Activated T-cell treated with anti-CD3 and anti-CD28 coated beads for 48 hours (primary cell): ENCODE results near the gene IGSF8.
A peak's percentile ranks its signal among the peaks of the same experiment; 100 is the strongest.
"Not testable (repeated sequence)": the region's sequence is repeated elsewhere in the genome, so short reads cannot be mapped to it uniquely, and the experiment has no call there.

Experiments used
- DNase-seq: peaks from one replicate; pipeline ENCODE4 v3.0.0-alpha.2; 2020; ENCODE audit warnings: low read depth

Gene IGSF8

DNA sequence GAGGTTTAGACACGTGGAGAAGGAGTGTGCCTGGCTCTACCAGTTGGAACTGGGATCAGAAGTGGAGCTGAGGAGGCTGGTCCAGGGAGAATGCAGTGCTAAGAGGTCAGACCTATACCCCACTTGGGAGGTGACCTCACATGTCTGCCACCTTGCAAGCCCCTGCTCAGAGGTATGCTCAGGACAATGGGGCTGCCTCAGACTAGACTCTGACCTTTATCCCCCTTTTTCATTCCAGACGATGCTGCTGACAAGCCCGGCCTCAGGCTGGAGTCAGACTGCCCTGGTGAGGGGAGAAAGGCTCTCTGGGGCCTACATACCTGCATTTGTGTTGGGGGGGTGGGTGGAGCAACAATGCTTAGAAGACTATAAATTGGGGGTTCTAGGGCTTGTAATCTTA lies 33.7 kb downstream of the IGSF8 start:
- no peak for DNase-seq

- no peak for DNase-seq
These were observed 34.3 kb downstream of the IGSF8 start for GRCh38 chr1:160064164-160064563.

- no peak for DNase-seq
These were observed 35.2 kb downstream of the IGSF8 start for GRCh38 chr1:160063176-160063575.

- DNase-seq, result no peak
These were observed 36.2 kb downstream of the IGSF8 start for GRCh38 chr1:160062230-160062532.

GRCh38 chr1:160061369-160062229 lies 36.8 kb downstream of the IGSF8 start:
- DNase-seq, result no peak

GRCh38 chr1:160058087-160058486 lies 40.3 kb downstream of the IGSF8 start:
- DNase-seq, result no peak

DNA sequence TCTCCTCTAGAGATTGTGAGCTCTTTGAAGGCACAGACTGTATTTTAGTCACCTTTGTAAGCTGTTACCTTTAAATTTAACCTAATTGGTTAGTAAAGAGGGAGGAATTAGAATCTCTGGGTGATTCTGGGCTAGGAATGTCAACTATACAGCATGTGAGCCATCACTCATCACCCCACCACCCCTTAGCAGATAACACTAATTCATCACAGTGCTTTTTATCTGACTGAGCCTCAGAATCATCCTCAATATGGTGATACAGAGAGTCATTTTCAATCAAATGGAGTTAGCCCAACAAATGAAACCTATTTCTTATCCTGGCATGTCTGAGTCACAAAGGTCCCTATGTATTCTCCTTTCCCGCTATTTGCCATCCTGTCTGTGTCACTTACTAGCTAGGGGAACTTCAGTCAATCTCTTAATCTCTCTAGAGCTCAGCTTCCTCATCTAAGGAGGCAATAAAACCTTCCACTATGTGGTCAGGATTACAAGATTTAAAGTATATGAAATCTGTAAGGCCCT lies 41.7 kb downstream of the IGSF8 start:
- no peak for DNase-seq

GRCh38 chr1:160053548-160054365 lies 44.7 kb downstream of the IGSF8 start:
- DNase-seq, result no peak

- no peak for DNase-seq
These were observed 45.5 kb downstream of the IGSF8 start for GRCh38 chr1:160052936-160053335.

- no peak for DNase-seq
These were observed 47.8 kb downstream of the IGSF8 start for GRCh38 chr1:160050619-160051018.

- not testable (repeated sequence) for DNase-seq
These were observed 48.2 kb downstream of the IGSF8 start for GRCh38 chr1:160050182-160050581.

DNA sequence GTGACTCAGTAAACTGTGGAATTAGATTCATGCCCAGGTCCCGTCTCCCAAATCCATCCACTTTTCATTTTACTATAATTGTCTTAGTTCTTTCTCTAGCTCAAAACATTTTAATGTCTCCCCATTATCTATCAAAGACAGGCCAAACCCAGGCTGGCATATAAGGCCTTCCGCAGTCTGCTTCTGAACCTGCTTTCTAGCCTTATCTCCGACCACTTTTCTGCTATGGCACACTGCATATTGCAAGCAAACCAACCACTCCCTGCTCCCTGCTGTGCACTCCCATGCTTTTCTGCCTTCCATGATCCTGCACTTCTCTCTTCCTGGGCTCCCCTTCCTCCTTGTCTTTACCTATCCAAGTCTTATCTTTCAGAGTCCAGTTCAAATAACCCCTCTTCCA lies 49.3 kb downstream of the IGSF8 start:
- no peak for DNase-seq

- no peak for DNase-seq
These were observed 50.1 kb downstream of the IGSF8 start for GRCh38 chr1:160048335-160048734.

DNA sequence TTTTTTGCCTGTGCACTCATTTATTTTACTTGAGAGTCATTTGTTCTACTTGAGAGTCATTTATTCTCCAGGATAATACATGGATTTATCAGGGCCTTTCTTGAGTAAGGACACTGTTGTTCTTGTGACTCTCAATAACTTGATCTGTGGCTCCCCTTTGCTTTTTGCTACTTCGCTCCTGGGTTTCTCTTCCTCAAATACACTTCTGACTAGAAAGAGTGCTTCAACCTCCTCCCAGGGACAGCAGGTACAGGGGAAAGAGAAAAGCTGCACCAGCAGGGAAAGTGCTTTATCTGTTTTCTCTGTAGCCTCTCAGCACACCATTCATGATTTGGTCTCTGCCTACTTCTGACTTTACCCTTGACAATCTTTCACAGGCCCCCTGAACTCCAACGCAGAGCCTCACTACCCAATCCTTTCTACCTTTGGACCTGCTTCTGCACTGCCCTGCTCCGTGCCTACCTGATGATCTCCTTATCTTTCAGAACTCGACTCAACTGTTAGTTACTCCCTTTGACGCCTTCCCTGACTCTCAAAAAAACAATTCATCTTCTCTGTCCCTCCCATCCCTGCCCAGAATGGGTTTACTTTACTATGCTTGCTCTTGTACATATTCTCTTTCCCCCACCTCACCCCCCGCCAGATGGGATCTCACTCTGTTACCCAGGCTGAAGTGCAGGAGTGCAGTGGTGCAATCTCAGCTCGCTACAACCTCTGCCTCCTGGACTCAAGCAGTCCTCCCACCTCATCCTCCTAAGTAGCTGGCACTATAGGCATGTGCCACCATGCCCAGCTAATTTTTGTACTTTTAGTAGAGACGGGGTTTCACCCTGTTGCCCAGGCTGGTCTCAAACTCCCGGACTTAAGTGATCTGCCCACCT lies 51.1 kb downstream of the IGSF8 start:
- no peak for DNase-seq

DNA sequence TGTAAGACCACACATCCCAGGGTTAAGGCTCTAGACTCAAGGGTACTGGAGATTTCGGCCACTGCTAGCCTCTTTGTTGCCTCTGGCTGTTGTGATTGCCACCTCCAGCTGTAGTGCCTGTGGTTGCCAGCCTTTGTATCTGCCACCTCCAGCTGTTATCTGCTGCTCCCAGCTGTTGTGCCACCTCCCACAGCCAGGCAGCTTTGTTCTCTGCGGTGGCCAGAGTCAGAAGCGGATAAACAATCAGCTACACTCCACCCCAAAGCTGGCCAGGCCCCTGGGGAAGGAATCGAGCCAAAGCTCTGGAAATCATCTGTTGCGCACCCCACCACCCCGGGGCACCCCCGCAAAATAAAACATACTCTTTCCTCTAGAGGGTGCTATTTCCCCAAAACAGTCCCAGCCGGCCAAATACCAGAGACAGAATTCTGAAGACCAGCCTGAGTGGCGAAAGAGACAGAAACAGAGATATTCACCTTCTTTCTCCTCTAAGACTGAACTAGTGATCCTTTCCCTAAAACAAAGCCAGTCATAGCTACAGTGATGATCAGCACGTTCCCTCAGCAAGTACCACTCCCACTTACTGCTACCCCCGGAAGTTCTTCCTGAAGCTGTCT lies 51.8 kb downstream of the IGSF8 start:
- DNase-seq, result peak; percentile 23

- no peak for DNase-seq
These were observed 52.8 kb downstream of the IGSF8 start for GRCh38 chr1:160045653-160046052.

DNA sequence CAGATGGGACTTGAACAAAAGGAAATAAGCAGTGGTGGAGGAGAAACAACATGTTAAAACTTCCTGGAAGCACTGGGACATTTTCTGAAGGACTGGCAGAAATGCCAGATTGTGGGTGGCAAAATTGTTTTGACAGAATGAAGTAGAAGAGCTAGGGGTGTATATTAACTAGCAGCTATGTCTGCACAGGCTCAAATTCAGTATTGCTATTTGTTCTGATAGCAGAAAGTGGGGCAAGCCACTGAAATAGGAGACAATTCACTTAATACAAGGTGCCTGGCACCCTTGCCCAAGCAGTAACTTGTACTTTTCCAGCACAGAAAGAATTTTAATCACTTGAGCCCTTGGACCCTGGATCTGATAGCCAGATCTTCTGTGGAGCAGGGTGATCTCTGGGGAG lies 54.9 kb downstream of the IGSF8 start:
- no peak for DNase-seq
